Subcutaneous adipose tissue (tissue), 4 donors: ENCODE data around the gene CYP2E1. TPM values are rescaled to one million over a fixed set of nuclear protein-coding genes. Genes with fewer than 3 reads are reported as not detected.

Experiments
- total RNA-seq, 4 donors: library from RNA; depleted of rRNA; stranded (reverse); fragments of >200 nt; gene quantifications; one replicate each; pipeline ENCODE4 v1.1.0, GENCODE V29; 2016
- TF ChIP-seq, protein P1 (sequence below): fragments of 450-650 bp; IDR thresholded peaks from one replicate; pipeline ENCODE4 v1.5.1; 2016; ENCODE audit warnings: low read depth, mild to moderate bottlenecking, control low read depth, antibody characterized with exemption, moderate library complexity

CYP2E1 gene
- total RNA-seq, result 1 to 10 TPM in 3 of 4 donors, not detected in 1; 1.1 to 3.2 (median 1.4) TPM

DNA sequence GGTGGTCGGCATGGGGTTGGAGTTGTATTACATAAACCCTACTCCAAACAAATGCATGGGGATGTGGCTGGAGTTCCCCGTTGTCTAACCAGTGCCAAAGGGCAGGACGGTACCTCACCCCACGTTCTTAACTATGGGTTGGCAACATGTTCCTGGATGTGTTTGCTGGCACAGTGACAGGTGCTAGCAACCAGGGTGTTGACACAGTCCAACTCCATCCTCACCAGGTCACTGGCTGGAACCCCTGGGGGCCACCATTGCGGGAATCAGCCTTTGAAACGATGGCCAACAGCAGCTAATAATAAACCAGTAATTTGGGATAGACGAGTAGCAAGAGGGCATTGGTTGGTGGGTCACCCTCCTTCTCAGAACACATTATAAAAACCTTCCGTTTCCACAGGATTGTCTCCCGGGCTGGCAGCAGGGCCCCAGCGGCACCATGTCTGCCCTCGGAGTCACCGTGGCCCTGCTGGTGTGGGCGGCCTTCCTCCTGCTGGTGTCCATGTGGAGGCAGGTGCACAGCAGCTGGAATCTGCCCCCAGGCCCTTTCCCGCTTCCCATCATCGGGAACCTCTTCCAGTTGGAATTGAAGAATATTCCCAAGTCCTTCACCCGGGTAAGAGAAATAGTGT lies at the start of gene CYP2E1:
TSS of gene CYP2E1 (plus strand) at position 407 of the 632 bp plus-strand sequence. CDS start at position 440, 33 bp downstream.
- TF ChIP-seq, protein P1, sequence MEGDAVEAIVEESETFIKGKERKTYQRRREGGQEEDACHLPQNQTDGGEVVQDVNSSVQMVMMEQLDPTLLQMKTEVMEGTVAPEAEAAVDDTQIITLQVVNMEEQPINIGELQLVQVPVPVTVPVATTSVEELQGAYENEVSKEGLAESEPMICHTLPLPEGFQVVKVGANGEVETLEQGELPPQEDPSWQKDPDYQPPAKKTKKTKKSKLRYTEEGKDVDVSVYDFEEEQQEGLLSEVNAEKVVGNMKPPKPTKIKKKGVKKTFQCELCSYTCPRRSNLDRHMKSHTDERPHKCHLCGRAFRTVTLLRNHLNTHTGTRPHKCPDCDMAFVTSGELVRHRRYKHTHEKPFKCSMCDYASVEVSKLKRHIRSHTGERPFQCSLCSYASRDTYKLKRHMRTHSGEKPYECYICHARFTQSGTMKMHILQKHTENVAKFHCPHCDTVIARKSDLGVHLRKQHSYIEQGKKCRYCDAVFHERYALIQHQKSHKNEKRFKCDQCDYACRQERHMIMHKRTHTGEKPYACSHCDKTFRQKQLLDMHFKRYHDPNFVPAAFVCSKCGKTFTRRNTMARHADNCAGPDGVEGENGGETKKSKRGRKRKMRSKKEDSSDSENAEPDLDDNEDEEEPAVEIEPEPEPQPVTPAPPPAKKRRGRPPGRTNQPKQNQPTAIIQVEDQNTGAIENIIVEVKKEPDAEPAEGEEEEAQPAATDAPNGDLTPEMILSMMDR, result no peak

DNA sequence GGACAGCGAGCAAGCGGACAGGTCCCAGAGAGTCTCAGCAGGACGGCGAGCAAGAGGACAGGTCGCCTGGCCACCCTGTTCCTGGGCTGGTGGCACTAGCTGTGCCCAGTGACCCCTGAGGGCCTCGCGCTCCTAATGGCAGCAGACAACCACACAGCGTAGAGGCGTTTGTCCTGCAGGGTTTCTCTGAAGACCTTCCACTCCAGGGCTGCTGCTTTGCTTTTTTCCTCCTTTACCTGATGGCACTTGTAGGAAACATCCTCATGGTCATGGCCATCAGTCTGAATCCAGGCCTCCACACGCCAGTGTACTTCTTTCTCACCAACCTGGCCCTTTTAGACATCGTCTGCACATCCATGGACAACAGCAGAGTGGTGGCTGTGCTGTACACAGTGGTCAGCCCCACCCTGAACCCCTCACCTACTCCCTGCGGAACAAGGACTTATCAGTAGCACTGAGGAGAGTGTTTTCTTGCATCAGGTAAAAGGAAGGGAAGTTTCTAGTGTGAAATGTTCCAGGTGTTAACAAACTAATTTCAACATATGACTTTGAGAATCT lies 46.0 kb upstream of the CYP2E1 start:
- TF ChIP-seq, protein P1, result no peak

DNA sequence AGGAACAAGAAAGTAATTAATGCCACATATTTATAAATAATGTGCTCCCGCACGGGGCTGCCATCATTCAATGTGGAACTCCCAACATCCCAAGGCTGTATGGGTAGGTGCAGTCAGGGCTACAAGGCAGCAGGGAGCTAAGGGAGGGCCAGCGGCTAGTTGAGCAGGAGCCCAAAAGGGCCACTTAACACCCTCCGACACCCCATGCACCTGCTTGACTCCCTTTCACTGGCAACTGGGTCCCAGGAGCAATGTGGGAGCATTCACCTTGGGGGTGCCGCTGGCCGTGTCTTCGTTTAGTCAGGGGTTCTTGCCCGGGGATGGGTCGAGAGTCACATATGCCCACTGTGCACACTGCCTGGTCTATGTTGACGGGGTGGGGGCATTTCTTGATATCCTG lies 45.5 kb upstream of the CYP2E1 start:
- TF ChIP-seq, protein P1, result no peak

DNA sequence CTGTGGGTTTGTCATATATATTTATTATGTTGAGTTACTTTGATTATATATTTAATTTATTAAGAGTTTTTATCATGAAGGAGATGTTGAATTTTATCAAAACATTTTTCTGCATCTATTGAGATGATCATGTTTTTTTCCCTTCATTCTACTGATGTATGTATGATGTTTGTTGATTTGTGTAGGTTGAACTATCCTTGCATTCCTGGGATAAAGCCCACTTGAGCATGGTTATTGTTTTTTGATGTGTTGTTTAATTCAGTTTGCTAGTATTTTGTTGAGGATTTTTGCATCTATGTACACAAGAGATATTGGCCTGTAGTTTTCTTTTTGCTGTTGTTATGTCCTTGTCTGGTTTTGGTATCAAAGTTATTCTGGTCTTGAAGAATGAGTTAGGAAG lies 42.3 kb upstream of the CYP2E1 start:
- TF ChIP-seq, protein P1, result no peak

DNA sequence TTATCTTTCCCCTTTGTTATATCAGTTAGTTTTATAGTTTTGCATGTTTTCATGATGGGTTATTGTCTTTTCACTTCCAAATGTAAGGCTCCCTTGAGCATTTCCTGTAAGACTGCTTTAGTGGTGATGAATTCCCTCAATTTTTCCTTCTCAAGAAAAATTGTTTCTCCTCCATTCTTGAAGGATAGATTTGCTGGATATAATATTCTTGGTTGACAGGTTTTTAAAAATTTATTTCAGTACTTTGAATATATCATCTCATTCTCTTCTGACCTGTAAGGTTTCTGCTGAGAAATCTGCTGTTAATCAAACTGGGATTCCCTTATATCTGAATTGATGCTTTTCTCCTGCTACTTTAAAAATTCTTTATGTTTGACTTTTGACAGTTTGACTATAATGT lies 40.1 kb upstream of the CYP2E1 start:
- TF ChIP-seq, protein P1, result no peak

DNA sequence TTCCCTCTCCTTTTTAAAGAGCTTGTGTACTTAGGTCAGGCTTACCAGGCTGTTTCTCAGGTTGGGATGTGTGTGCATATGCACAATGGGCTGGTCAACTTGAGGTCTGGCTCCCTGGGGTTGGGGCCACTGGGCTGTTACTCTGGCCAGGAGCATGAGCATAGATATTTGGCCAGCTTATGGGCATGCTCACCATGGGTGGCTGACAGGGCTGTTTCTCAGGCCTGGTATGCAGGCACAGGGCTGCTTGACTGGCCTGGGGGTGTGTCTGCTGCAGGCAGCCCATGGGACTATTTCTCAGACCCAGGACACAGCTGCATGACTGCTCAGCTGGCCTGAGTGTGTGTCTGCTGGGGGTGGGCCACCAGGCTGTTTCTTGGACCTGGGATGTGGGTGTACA lies 38.8 kb upstream of the CYP2E1 start:
- TF ChIP-seq, protein P1, result no peak

DNA sequence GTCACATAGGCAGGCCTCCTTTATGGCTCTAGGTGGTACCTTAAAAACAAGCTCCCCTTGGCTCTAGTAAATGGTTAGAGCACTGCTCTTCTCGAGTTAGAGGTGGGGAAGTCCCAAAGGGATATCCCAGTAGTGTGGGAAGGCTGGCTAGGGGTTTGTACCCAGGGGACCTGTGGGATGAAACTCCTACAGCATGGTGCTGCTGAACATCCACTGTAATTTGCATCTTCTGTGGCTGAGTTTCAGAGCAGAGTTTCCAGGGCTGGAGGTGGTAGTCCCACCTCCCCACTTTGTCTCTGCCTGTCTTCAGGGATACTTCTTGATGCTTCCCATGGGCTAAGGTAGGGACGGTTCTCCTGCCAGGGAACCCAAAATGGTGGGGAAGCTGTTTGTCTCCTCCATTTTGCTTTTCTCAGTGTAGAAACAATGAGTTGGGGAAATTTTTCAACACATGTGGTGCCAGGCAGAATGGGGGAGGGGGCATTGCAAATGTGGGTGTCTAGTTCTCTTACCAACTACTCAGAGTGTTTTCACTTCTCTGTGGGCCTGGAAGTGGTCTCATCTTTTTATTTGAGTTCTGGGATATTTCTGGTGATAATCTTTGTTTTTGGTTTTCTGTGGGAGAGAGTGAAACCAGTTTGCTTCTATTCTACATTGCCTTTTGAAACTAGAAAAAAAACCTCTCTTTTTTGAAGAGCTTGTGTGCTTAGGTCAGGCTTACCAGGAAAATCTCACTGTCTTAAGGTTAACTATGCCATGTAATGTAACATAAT lies 37.2 kb upstream of the CYP2E1 start:
- TF ChIP-seq, protein P1, result no peak
